Measurements from ENCODE around the gene RXRB. TPM values are rescaled to one million over a fixed set of nuclear protein-coding genes. Genes with fewer than 3 reads are reported as not detected.

The RXRB gene
- total RNA-seq, 2 donors from 2014 or later, result 32.5 to 39.5 TPM

DNA sequence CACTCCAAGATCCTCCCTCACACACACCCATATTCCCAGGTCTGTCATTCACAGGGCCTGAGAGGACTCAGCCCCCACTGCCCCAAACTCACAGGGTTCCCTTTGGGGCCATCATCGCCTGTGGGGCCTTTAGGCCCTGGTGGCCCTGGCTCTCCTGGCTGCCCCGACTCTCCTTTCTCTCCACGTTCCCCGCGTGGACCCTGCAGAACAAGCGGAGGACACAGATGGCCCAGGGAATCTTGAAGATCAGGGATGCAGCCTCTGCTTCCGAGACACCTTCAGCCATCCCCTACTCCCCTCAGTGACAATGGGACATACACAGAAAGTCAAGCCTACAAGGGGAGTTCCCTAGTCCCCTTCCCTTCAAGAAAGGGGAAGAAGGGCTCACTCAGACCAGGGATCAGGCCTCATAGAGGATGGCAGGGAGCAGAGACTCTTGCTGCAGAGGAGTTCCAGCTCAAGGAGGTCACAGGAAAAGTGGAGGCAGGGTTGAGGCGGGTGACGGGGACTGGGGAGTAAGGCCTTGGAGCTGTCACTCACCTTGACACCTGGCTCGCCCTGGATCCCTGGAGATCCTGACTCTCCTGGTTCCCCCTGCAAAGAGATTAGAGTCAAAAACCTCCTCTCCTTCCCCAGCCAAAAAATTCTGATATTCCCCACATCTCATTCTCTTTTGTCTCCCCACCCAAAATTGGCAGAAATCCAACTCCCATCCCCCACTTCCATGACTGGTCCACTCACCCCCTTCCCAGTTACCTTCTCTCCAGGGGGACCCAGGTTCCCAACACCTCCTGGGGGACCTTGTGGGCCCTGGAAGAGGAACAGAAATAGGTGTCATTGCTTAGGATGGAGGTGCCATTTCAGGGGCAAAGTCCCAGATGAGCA, 30.9 kb downstream of the RXRB start:
- intact Hi-C loops (cut with DNase I), result no loop called here
- DNase-seq, result no peak
- ATAC-seq, result no peak

DNA sequence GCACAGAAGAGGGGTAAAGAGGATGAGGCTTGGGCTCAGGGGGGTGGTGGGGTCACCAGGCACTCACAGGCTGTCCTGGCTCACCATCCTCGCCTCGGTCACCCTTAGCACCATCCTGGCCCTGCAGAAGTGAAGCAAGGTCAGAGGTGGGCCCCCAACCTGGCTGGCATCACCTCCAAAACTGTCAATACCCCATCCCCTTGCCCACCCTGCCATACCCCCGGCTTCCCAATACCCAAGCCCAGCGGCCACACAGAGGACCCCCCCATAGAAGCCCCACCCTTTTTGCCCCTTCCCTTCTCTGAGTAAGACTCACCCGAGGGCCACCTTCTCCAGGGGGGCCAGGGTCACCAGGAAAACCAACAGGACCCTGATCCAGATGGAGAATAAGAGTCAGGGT, 31.8 kb downstream of the RXRB start:
- DNase-seq (no peak), ATAC-seq (no peak)
- intact Hi-C loops (cut with DNase I), result no loop called here

DNA sequence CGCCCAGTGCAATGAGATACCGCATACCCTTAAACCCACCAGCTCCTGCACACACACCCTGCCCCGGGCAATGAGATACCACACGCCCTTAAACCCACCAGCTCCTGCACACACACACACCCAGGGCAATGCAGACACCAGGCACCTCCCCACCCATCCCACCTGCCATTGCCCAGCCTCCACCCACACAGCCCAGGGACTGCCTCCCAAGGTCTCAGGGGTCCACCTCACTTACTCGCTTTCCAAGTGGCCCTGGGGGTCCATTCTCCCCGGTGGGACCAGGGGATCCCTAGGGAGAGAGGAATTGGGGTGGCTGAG, 32.2 kb downstream of the RXRB start:
- DNase-seq (no peak), ATAC-seq (no peak)
- intact Hi-C loops (cut with DNase I), result no loop called here

DNA sequence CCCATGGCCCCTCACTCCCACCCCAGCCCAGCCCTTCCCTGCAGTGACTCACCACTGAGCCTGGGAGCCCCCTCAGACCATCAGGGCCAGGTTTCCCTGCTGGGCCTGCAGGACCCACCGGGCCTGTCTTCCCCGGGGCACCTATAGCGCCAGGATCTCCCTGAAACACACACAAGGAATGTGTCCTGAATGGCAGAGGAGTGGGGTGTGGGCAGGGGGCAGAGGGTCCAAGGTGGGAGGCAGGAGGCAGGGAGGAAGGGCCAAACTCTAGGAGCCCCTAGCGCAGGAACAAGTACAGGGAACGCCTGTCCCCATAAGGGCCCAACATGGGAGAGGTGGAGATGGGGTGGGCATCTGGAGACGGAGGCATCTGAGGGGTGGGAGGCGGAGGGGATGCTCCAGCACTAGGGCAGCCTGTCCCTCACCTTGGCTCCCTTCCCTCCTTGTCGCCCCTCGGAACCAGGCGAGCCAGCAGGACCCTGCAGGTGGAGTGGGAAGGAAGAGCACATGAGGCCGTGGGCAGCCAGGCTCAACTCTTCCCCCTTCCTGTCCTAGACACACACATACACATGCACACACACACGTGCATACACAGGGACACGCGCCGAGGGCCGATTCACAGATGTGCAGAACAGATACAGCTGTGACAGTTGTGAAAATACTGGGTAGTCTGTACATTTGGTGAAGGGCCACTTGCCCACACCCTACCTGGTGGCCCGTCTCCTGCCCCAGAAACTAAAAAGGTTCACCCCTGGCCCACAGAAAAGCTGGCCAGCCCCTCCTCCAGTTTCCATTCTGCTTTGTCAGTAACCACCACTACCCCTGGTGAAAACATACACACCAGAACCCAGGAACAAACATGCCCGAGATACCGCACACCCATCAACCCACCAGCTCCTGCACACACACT, 32.8 kb downstream of the RXRB start:
- no peak for ATAC-seq
- DNase-seq, result no peak
- intact Hi-C loops (cut with DNase I), result no loop called here

DNA sequence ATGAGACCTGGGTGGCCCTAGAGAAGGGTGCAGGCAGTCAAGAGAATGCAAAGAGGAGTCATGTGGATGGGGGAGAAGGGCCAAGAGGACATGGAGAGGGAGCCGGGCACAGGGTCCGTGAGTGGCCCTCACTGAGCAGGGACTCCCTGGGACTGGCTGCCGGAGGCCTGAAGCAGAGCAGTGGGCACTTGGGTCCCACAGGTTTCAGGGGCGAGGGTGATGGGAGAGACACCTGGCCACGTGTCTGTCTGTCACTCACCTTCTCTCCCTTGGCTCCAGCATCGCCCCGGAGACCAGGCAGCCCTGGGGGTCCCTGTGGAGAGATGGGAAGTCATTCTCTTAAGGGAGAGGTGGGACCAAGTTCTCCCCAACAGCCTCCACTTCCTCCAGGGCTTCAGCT, 33.7 kb downstream of the RXRB start:
- intact Hi-C loops (cut with DNase I), result no loop called here
- DNase-seq (no peak), ATAC-seq (no peak)

DNA sequence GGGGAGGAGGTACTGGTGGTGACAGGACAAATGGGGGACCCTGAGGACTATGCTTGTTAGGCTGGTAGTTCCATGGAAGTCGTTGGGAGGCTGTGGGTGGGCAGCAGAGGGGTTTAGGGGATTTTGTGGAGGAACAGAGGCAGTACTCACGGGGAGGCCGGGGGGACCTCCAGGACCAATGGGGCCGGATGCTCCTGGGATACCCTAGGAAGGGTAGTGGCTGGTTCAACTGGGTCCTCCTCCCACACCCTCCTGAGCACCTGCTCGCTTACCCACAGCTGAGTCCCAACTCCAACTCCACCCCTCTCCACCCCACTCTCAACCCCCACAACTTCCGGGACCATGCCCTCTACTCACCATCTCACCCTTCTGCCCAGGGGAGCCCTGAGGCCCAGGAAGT, 34.1 kb downstream of the RXRB start:
- DNase-seq, result no peak
- intact Hi-C loops (cut with DNase I), result no loop called here
- ATAC-seq, result no peak

DNA sequence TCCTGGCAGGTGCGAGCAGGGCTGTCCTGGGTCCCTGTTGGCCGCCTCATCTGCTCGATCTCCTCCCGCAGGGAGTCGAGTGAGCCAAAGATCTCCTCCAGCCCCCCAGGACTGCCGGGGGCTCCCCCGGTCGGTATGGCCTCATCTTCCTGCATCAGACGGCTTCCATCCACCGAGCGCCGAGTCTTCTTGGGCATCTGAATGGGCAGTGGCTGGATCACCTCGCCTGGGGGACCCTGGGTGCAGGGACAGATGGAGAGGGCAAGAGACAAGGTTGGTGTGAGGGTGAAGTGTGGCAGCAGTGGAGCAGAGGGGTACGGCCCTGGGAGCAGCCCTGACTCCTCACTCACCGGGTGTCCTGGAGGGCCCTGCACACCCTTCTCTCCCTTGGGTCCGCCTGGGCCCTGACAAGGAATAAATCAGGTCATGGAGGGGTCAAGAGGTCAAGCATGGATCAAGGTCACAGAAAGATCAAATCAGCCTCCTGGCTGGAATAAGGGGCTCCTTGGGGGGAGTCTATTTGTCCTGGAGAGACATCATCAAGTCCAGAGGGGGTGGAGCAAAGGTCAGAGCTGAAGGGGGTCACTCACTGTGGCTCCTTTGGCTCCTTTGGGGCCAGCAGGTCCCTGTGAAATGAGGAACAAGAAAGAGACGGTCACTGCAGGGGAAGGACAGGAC, 34.7 kb downstream of the RXRB start:
- DNase-seq, result no peak
- no peak for ATAC-seq
- intact Hi-C loops (cut with DNase I), result no loop called here

DNA sequence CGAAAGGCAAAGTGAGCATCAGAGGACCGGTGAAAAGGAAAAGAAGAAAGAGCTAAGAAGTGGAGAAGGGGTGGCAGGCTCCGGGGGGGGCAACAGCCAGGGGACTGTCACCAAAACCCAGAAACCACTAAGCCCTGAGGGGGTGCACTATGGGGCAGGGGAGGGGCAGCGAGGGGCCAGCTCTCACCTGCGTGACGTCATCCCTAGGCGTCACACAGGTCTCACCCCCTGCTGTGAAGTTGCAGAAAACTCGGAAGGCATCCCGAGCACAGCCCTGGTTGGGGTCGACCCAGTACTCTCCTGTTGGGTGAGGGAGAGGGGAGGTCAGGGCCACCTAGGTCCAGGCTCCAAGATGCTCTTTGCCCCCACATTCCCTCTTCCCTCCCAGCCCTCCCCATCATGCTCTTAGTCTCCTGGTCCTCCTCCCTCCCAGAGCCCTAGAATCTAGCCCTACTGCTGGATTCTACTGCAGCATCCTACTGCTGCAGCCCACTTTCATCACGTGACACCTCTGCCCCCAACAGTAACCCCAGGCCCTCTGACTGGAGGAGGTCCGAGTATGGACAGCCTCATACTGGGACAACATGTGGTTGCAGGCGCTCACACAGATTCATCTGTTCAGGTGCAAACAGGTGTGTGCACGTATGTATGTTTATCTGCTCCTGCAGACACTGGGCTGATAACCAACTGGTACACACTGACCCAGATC, 35.6 kb downstream of the RXRB start:
- DNase-seq (no peak), ATAC-seq (no peak)
- intact Hi-C loops (cut with DNase I), result loop anchor here (5.0 kb wide), 2 partner anchors 32 to 77 kb away; no protein-coding TSS in a partner anchor

DNA sequence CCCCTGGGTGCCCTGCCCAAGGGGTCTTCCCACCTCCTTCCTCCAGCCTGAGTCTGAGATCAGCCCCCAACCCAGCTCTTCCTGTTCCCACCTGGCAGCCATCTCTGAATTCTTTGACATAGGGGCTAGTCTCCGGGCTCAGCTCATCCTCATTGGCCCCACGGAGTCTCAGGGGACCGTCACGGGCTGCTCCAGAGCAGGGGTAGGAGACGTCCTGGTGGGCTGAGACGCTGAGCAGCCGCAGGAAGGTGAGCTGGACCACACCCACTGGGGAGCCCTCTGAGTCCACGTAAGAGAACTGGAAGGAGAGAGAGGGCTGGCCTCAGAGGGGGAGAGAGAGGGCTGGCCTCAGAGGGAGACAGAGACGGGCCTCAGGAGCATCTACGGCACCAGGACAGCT, 36.3 kb downstream of the RXRB start:
- intact Hi-C loops (cut with DNase I), result loop anchor here (5.0 kb wide), 2 partner anchors 33 to 78 kb away; no protein-coding TSS in a partner anchor
- ATAC-seq (no peak), DNase-seq (no peak)

DNA sequence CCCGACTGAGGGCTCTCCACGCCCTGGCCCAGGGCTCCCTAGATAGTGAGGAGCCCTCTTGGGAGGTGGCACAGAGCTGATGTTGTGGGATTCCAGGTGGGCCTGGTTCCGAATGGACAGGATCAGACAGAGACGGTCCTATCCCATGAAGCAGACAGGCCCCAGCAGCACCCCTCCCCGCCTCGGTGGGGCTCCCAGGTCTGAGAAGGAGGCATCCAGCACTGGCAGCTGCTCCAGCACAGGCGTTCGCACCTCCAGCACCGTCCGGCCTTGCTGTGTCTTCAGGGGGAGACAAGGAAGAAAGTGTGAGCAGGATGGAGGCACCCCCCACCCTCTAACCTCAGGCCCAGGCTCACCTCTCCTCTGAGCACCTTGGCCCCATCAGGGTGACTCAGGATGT, 36.9 kb downstream of the RXRB start:
- ATAC-seq (no peak), DNase-seq (no peak)
- intact Hi-C loops (cut with DNase I), result loop anchor here (5.0 kb wide), 2 partner anchors 34 to 79 kb away; no protein-coding TSS in a partner anchor

DNA sequence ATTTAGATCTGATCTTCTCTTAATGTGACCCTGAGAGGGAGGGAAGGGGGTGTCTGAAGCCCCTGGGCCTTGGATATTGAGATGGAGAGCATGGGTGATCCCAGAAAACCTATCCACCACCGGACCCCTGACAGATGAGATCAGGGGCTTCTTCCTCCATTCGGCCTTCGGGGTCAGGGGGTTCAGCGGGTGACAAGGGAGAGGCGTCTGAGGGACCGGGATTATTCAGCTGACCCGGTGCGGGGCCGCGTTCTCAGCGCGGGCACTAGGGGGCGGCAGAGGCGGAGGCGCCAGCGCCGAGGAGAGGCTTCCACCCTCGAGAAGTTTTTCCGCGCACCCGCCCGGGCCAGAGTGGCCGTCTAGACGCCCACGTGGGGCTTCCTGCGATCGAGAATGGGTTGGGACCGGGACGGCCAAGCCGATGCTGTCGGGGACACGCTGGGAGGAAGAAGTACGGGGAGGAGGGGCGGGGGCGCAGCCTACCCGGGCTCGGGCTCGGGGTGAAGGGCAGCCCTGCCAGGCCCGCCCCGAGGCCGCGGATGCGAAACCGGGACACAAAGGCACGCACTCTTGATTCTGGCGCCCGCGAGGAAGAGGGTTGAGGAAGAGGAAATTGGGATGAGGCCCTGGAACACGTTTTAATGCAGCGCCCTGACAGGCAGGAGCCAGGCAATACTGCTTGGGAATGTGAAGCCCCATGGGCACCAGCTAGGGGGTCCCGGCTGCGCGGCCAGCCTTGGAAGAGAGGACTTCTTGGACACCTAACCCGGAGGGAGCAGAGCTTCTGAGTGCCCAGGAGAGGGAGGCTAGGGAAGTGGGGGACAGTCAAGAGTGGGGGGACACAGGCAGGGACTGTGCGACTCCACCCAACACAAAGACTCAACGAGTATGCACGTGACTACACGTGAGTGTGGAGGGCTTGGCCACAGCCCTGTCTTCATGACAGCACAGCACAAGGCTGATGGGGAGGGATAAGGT, 38.8 kb downstream of the RXRB start:
- DNase-seq, result peak; percentile 88
- ATAC-seq, result peak; percentile 93 to 94
- intact Hi-C loops (cut with DNase I), result loop anchor here (1.0 to 5.0 kb wide), 3 partner anchors 36 to 87 kb away; no protein-coding TSS in a partner anchor

DNA sequence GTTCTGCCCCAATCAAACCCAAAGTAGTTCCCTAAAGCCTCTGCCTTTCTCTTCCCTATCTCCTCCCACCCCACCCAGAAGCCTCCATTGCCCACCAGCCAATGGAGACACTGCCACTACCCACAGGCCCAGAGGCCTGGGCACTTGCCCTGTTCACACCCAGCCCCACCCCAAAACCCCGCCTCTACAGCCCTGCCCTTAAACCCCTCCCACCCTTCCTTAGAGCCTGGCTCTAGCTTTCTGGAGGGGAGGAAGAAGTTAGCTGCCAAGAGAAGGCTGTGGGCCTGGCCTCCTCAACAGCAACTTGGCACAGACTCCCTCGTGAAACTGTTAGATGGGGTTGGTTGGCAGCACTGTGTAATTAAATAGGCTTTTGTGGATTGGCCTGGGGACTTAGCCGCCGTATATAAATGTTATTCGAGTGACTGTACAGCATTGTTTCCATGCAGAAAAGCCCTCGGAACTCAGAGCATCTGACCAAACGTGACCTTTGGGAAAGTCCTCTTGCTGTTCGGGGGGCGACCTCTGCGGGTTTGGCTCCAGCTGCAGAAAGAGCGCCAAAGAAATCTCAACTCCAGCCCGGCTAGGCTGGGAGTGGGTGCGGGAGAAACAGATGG, 39.6 kb downstream of the RXRB start:
- intact Hi-C loops (cut with DNase I), result loop anchor here (1.0 to 5.0 kb wide), 3 partner anchors 36 to 87 kb away; no protein-coding TSS in a partner anchor
- peak; percentile 78 to 80 for ATAC-seq
- peak; percentile 52 for DNase-seq

DNA sequence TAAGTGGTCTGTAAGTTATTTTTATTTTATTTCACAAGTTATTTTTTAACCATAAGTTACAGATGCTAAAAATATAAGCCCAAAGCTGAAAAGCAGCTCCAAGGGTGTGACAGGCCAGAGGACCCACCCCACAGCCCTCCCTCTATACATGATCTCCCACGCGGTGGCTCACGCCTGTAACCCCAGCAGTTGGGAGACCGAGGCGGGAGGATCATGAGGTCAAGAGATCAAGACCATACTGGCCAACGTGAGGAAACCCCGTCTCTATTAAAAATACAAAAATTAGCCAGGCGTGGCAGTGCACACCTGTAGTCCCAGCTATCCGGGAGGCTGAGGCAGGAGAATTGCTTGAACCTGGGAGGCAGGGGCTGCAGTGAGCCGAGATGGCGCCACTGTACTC, 40.4 kb downstream of the RXRB start:
- DNase-seq, result no peak
- no peak for ATAC-seq
- intact Hi-C loops (cut with DNase I), result loop anchor here (5.0 kb wide), 2 partner anchors 37 to 82 kb away; no protein-coding TSS in a partner anchor

DNA sequence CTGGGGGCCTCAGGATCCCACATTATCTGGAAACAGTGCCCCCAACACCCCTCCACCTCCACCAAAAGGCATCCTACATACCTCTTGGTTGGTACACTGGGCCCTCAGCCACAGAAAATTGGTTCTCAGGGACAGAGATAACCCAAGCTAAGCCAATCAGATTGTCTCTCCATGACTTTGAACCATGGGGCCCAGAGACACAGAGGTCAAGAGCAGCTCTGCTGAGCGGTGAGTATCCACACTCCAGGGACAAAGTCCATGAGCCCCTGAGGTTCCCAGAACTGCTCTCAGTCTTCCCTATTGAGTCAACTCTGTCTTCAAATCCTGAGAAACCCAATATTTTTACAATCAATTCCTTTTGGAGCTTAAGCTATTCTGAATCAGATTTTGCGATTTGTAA, 43.5 kb downstream of the RXRB start:
- ATAC-seq (no peak), DNase-seq (no peak)
- intact Hi-C loops (cut with DNase I), result no loop called here

DNA sequence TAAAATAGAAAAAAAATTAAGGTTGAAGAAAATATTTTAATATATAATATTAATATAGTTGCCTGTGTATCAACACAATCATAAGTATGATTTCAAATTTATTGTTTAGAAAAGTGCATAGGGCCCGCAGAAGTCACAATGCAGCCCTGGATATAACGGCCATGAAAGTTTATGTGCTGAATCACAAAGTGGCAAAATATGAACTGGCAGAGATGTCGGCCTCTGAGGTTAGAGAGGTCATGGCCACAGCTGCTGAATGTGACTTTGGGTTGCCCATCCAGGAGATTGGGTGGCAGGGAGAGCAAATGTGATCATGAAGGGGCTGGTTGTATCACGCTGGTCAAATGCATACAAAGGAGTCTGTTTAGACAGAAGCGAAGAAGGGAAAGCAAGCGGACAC, 43.9 kb downstream of the RXRB start:
- ATAC-seq, result no peak
- intact Hi-C loops (cut with DNase I), result no loop called here

DNA sequence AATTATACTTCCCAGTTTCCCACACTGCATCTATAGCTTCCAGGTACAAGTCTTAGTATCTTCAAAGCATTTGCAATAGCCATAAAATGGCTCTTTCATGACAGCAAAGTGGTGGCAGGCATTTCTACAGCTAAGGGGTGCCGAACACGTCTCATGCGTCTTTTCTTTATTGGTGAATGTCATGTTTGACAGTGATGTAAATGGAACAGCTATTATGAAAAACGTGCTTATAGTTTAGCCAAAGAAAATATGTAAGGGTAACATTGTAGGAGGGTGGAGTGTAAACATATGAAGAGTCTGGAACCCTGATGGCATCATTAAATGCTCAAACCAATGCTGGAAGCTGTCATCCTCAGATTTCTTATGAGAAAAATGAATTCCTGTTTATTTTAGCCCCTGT, 46.1 kb downstream of the RXRB start:
- no peak for DNase-seq
- intact Hi-C loops (cut with DNase I), result no loop called here
- no peak for ATAC-seq

More for the DNA sequence above, 43.9 kb downstream of the RXRB start:
- no peak for DNase-seq

DNA sequence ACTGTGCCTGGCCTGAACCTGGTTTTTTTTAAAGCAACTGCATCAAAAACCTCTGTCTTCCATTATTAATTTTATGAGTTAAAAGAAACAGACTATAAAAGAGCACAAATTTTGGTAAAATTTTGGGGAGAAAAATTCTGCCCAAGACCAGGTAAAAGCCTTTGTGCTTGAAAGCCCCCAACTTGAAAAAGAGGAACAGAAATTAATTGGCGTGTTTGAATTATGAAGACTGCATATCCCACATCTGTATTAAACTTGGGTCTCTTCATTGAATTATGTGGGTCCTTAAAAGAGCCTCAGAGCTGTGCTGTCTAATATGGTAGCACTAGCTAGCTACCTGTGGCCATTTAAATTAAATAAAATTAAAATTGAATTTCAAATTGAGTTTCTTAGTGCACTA, 49.4 kb downstream of the RXRB start:
- intact Hi-C loops (cut with DNase I), result no loop called here

More for the DNA sequence above, 49.4 kb downstream of the RXRB start:
- ATAC-seq (no peak), DNase-seq (no peak)

Data from left cardiac atrium (tissue), 4 donors.